Measurements from ENCODE around the gene TSC22D4.

- TF ChIP-seq SMC3 (IDR thresholded peaks at IDR 0.05), result no peak
- no peak for TF ChIP-seq RNF2 (IDR thresholded peaks at IDR 0.05; ENCODE audit: borderline replicate concordance, low read depth)
- TF ChIP-seq GATA3 (IDR thresholded peaks at IDR 0.05; ENCODE audit: borderline replicate concordance), result no peak
- TF ChIP-seq POLR2A (IDR thresholded peaks at IDR 0.05; ENCODE audit: low read length), result no peak
- no peak for TF ChIP-seq RAD21 (conservative IDR thresholded peaks at IDR 0.05 in 1 of 2, IDR thresholded peaks at IDR 0.05 in 1 of 2)
- TF ChIP-seq NPAS2 (CRISPR knock-in tag; IDR thresholded peaks at IDR 0.05; ENCODE audit: borderline replicate concordance), result no peak
- TF ChIP-seq SREBF2 (IDR thresholded peaks at IDR 0.05), result no peak
- TF ChIP-seq, protein P1, sequence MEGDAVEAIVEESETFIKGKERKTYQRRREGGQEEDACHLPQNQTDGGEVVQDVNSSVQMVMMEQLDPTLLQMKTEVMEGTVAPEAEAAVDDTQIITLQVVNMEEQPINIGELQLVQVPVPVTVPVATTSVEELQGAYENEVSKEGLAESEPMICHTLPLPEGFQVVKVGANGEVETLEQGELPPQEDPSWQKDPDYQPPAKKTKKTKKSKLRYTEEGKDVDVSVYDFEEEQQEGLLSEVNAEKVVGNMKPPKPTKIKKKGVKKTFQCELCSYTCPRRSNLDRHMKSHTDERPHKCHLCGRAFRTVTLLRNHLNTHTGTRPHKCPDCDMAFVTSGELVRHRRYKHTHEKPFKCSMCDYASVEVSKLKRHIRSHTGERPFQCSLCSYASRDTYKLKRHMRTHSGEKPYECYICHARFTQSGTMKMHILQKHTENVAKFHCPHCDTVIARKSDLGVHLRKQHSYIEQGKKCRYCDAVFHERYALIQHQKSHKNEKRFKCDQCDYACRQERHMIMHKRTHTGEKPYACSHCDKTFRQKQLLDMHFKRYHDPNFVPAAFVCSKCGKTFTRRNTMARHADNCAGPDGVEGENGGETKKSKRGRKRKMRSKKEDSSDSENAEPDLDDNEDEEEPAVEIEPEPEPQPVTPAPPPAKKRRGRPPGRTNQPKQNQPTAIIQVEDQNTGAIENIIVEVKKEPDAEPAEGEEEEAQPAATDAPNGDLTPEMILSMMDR (IDR thresholded peaks at IDR 0.05), result no peak
- no peak for TF ChIP-seq EP300 (IDR thresholded peaks at IDR 0.05)
- no peak for TF ChIP-seq EHMT2 (IDR thresholded peaks at IDR 0.05; ENCODE audit: low read depth)
- no peak for TF ChIP-seq HES2 (IDR thresholded peaks at IDR 0.05)
Observed at GRCh38 chr7:100418930-100419659, 59.9 kb downstream of the TSC22D4 start.

Measured in A549 (cell line).